ENCODE results near the gene LRCH1.

LRCH1 gene

GRCh38 chr13:46530084-46530935, 22.7 kb upstream of the LRCH1 start:
- no peaks in the 10 kb centered on the region for H3K27me3 ChIP-seq (ENCODE audit: insufficient read depth, low read length, poor library complexity)
- no peak overlapping the region for H3K27ac ChIP-seq (ENCODE audit: low read length)
- no peak overlapping the region for H3K4me2 ChIP-seq (ENCODE audit: insufficient read depth, low read length)
- H2AFZ ChIP-seq (ENCODE audit: low read depth, low read length) = no peak overlapping the region
- no peak overlapping the region for H3K4me3 ChIP-seq (ENCODE audit: low read depth in 1 of 2, low read length in 2 of 2)
- no peak overlapping the region for H3K9ac ChIP-seq (ENCODE audit: low read depth, low read length)
- no peaks in the 10 kb centered on the region for H3K79me2 ChIP-seq (ENCODE audit: insufficient read depth, low read length)
- 0 out of 3 replicates have a peak, but pooled peaks have one; percentile 37 for ATAC-seq (ENCODE audit: insufficient read depth, low read depth)
- DNase-seq = no peak
- peaks cover 10% of the 10 kb centered on the region for H3K4me1 ChIP-seq (ENCODE audit: insufficient read depth, low read length)
- no peaks in the 10 kb centered on the region for H3K36me3 ChIP-seq (ENCODE audit: insufficient read depth, low read length)
- TF ChIP-seq CTCF (IDR thresholded peaks at IDR 0.05; ENCODE audit: borderline replicate concordance, extremely low read depth, low read length, poor library complexity, severe bottlenecking) (no peak), EZH2 (IDR thresholded peaks at IDR 0.05; ENCODE audit: borderline replicate concordance, low read depth, low read length, severe bottlenecking) (no peak)
- H4K20me1 ChIP-seq (ENCODE audit: insufficient read depth, low read length) = no peaks in the 10 kb centered on the region
- no peaks in the 10 kb centered on the region for H3K9me3 ChIP-seq (ENCODE audit: insufficient read depth, low read length, severe bottlenecking)

GRCh38 chr13:46531953-46532352, 21.0 kb upstream of the LRCH1 start:
- peaks cover 10% of the 10 kb centered on the region for H3K4me1 ChIP-seq (ENCODE audit: insufficient read depth, low read length)
- no peaks in the 10 kb centered on the region for H3K36me3 ChIP-seq (ENCODE audit: insufficient read depth, low read length)
- no peaks in the 10 kb centered on the region for H3K9me3 ChIP-seq (ENCODE audit: insufficient read depth, low read length, severe bottlenecking)
- no peaks in the 10 kb centered on the region for H3K27me3 ChIP-seq (ENCODE audit: insufficient read depth, low read length, poor library complexity)
- H3K4me3 ChIP-seq (ENCODE audit: low read depth in 1 of 2, low read length in 2 of 2) = no peak overlapping the region
- H3K27ac ChIP-seq (ENCODE audit: low read length) = no peak overlapping the region
- DNase-seq (no peak), ATAC-seq (ENCODE audit: insufficient read depth, low read depth) (peak; percentile 57; the same call in 1 of the 3 replicates)
- no peak overlapping the region for H2AFZ ChIP-seq (ENCODE audit: low read depth, low read length)
- H3K9ac ChIP-seq (ENCODE audit: low read depth, low read length) = no peak overlapping the region
- no peak overlapping the region for H3K4me2 ChIP-seq (ENCODE audit: insufficient read depth, low read length)
- no peaks in the 10 kb centered on the region for H3K79me2 ChIP-seq (ENCODE audit: insufficient read depth, low read length)
- H4K20me1 ChIP-seq (ENCODE audit: insufficient read depth, low read length) = no peaks in the 10 kb centered on the region
- no peak for TF ChIP-seq EZH2 (IDR thresholded peaks at IDR 0.05; ENCODE audit: borderline replicate concordance, low read depth, low read length, severe bottlenecking)
- TF ChIP-seq CTCF (IDR thresholded peaks at IDR 0.05; ENCODE audit: borderline replicate concordance, extremely low read depth, low read length, poor library complexity, severe bottlenecking) = no peak

- H3K79me2 ChIP-seq (ENCODE audit: insufficient read depth, low read length) = no peaks in the 10 kb centered on the region
- no peak overlapping the region for H2AFZ ChIP-seq (ENCODE audit: low read depth, low read length)
- no peak overlapping the region for H3K9ac ChIP-seq (ENCODE audit: low read depth, low read length)
- H3K27ac ChIP-seq (ENCODE audit: low read length) = no peak overlapping the region
- no peaks in the 10 kb centered on the region for H3K9me3 ChIP-seq (ENCODE audit: insufficient read depth, low read length, severe bottlenecking)
- no peaks in the 10 kb centered on the region for H4K20me1 ChIP-seq (ENCODE audit: insufficient read depth, low read length)
- no peaks in the 10 kb centered on the region for H3K27me3 ChIP-seq (ENCODE audit: insufficient read depth, low read length, poor library complexity)
- TF ChIP-seq EZH2 (IDR thresholded peaks at IDR 0.05; ENCODE audit: borderline replicate concordance, low read depth, low read length, severe bottlenecking) = no peak
- no peak for TF ChIP-seq CTCF (IDR thresholded peaks at IDR 0.05; ENCODE audit: borderline replicate concordance, extremely low read depth, low read length, poor library complexity, severe bottlenecking)
- ATAC-seq (ENCODE audit: insufficient read depth, low read depth) (no peak), DNase-seq (no peak)
- peaks cover 9% of the 10 kb centered on the region for H3K4me1 ChIP-seq (ENCODE audit: insufficient read depth, low read length)
- H3K4me2 ChIP-seq (ENCODE audit: insufficient read depth, low read length) = no peak overlapping the region
- no peak overlapping the region for H3K4me3 ChIP-seq (ENCODE audit: low read depth in 1 of 2, low read length in 2 of 2)
- no peaks in the 10 kb centered on the region for H3K36me3 ChIP-seq (ENCODE audit: insufficient read depth, low read length)
These were observed 18.0 kb upstream of the LRCH1 start for GRCh38 chr13:46535002-46535401.
